HG03280 (cell line): Measurements from ENCODE around the gene SLC2A6.
A peak's percentile ranks its signal among the peaks of the same experiment; 100 is the strongest.

ENCODE experiments used
- ATAC-seq: cut with Tn5 transposase; IDR thresholded peaks from one replicate; pipeline ENCODE4 v1.9.1; 2021; ENCODE audit warnings: mild to moderate bottlenecking, moderate library complexity; ENCODE audit not compliant: unreplicated experiment

SLC2A6 gene

GRCh38 chr9:133478851-133479711, at the start of gene SLC2A6:
SLC2A6 (minus strand) TSS chr9:133479099; CDS start chr9:133479059, 40 bp downstream.
- ATAC-seq: peak; percentile 96

- ATAC-seq: no peak
These were observed 49.3 kb upstream of the SLC2A6 start for GRCh38 chr9:133528001-133528875.

- ATAC-seq: no peak
These were observed 48.6 kb upstream of the SLC2A6 start for GRCh38 chr9:133527444-133527920.

- ATAC-seq: no peak
These were observed 47.9 kb upstream of the SLC2A6 start for GRCh38 chr9:133526721-133527321.

GRCh38 chr9:133525677-133526076, 46.8 kb upstream of the SLC2A6 start:
- ATAC-seq: no peak

GRCh38 chr9:133524679-133525228, 45.9 kb upstream of the SLC2A6 start, which contains the start of gene MYMK:
MYMK (minus strand) TSS chr9:133524959; CDS start chr9:133524844, 115 bp downstream.
- ATAC-seq: no peak

- no peak for ATAC-seq
These were observed 45.2 kb upstream of the SLC2A6 start for GRCh38 chr9:133524146-133524545.

- no peak for ATAC-seq
These were observed 44.2 kb upstream of the SLC2A6 start for GRCh38 chr9:133523106-133523505.

GRCh38 chr9:133522073-133522910, 43.4 kb upstream of the SLC2A6 start:
- ATAC-seq: no peak

- no peak for ATAC-seq
These were observed 42.5 kb upstream of the SLC2A6 start for GRCh38 chr9:133521122-133522072.

GRCh38 chr9:133520121-133520835, 41.4 kb upstream of the SLC2A6 start:
- no peak for ATAC-seq

GRCh38 chr9:133519693-133520092, 40.8 kb upstream of the SLC2A6 start:
- no peak for ATAC-seq

- ATAC-seq: no peak
These were observed 40.0 kb upstream of the SLC2A6 start for GRCh38 chr9:133518706-133519449.

GRCh38 chr9:133518200-133518599, 39.3 kb upstream of the SLC2A6 start:
- no peak for ATAC-seq

GRCh38 chr9:133517711-133518110, 38.8 kb upstream of the SLC2A6 start:
- ATAC-seq: no peak

GRCh38 chr9:133516961-133517350, 38.1 kb upstream of the SLC2A6 start:
- ATAC-seq: no peak

- no peak for ATAC-seq
These were observed 37.5 kb upstream of the SLC2A6 start for GRCh38 chr9:133516256-133516960.
